Panc1 (cell line): ENCODE measurements around the gene TEX53. TPM values are rescaled to one million over a fixed set of nuclear protein-coding genes. Genes with fewer than 3 reads are reported as not detected.

ENCODE experiments used
- ATAC-seq: fragments of 200-7000 bp; cut with Tn5 transposase; 2 replicates; pipeline ENCODE4 v1.9.1; 2020; ENCODE audit warnings: mild to moderate bottlenecking, moderate library complexity
- BruUV-seq: library from RNA; stranded (reverse); fragments of 400-500 nt; replicated peaks from 2 replicates; lab custom pipeline; 2021; lab: Mats Ljungman, UMichigan
- CTCF ChIA-PET: fragments of 300-600 bp; sonication (Branson Sonifier 250); formaldehyde crosslinking; loops from one replicate; lab custom pipeline; 2022; ENCODE audit warnings: antibody characterized with exemption; lab: Charles Lee
- POLR2A ChIA-PET: fragments of 300-600 bp; sonication (Branson Sonifier 250); formaldehyde crosslinking; loops from one replicate; lab custom pipeline; 2022; ENCODE audit warnings: antibody characterized with exemption; lab: Charles Lee
- DNase-seq: peaks from one replicate; pipeline ENCODE4 v3.0.0-alpha.2; 2010; ENCODE audit warnings: low read depth, low spot score
- H3K27ac ChIP-seq: 2 replicates; pipeline ENCODE4 v1.5.1; 2011; ENCODE audit warnings: mild to moderate bottlenecking, low read length, inconsistent platforms
- H3K27me3 ChIP-seq: fragments of 200-500 bp; sonication (Bioruptor generic); 2 replicates; pipeline ENCODE4 v1.6.0; 2014; ENCODE audit warnings: low read length, inconsistent platforms; ENCODE audit not compliant: control insufficient read depth, insufficient read depth
- H3K36me3 ChIP-seq: fragments of 200-500 bp; sonication (Bioruptor generic); 2 replicates; pipeline ENCODE4 v1.5.1; 2014; ENCODE audit warnings: inconsistent platforms, mild to moderate bottlenecking, low read length, moderate library complexity; ENCODE audit not compliant: control insufficient read depth, insufficient read depth
- H3K4me1 ChIP-seq: 2 replicates; pipeline ENCODE4 v1.5.1; 2011; ENCODE audit warnings: inconsistent platforms, mild to moderate bottlenecking, low read length, moderate library complexity; ENCODE audit not compliant: control insufficient read depth, insufficient read depth
- H3K4me3 ChIP-seq, 2 experiments: 2 replicates each; pipeline ENCODE4 v1.5.1; 2011 to 2012; ENCODE audit warnings: low read depth in 2 of 2, low read length in 2 of 2, mild to moderate bottlenecking in 2 of 2, inconsistent platforms in 1 of 2, moderate library complexity in 1 of 2
- H3K9me3 ChIP-seq: fragments of 200-500 bp; sonication (Bioruptor generic); 2 replicates; pipeline ENCODE4 v1.5.1; 2014; ENCODE audit warnings: low read depth, mild to moderate bottlenecking, inconsistent platforms, low read length, moderate library complexity; ENCODE audit not compliant: control insufficient read depth, insufficient read depth
- CTCF ChIP-seq: fragments of 450-650 bp; IDR thresholded peaks from 2 replicates; pipeline ENCODE4 v1.5.1; 2017; ENCODE audit warnings: mild to moderate bottlenecking
- POLR2AphosphoS5 ChIP-seq: IDR thresholded peaks from 2 replicates; pipeline ENCODE4 v1.6.1; 2012; ENCODE audit warnings: mild to moderate bottlenecking, low read depth, low read length, moderate library complexity
- REST ChIP-seq, 2 experiments: IDR thresholded peaks; 2 replicates each; pipeline ENCODE4 v1.6.1; 2011 to 2012; ENCODE audit warnings: low read depth in 2 of 2, control low read depth in 1 of 2, low read length in 1 of 2, mild to moderate bottlenecking in 1 of 2, moderate library complexity in 1 of 2; ENCODE audit not compliant: insufficient read depth in 1 of 2
- SIN3A ChIP-seq: IDR thresholded peaks from 2 replicates; pipeline ENCODE4 v1.6.1; 2012; ENCODE audit warnings: low read depth, mild to moderate bottlenecking, low read length, moderate library complexity, borderline replicate concordance; ENCODE audit not compliant: insufficient read depth
- TCF7L2 ChIP-seq: IDR thresholded peaks from 2 replicates; pipeline ENCODE4 v1.6.1; 2011; ENCODE audit warnings: mild to moderate bottlenecking, low read depth, low read length, inconsistent platforms
- in situ Hi-C: cut with HindIII; loops from 2 replicates; pipeline ENCODE4 v1.10.0; 2016; ENCODE audit warnings: low sequenced_read_pairs, low pct_unique_long_range_greater_than_20kb
- intact Hi-C: fragments of 100-400 bp; cut with micrococcal nuclease; formaldehyde crosslinking; loops from one replicate; pipeline ENCODE4 v1.10.0; 2022; ENCODE audit not compliant: unreplicated experiment
- total RNA-seq: library from RNA; stranded (reverse); gene quantifications from one replicate; pipeline ENCODE4 v1.2.1, GENCODE V29; 2021; ENCODE audit not compliant: unreplicated experiment

TEX53 gene
- total RNA-seq, 1 experiment from 2014 or later: not detected

- Histone ChIP-seq H3K27me3 (no peaks in the 10 kb centered on the region), H3K27ac (no peak overlapping the region), H3K9me3 (no peaks in the 10 kb centered on the region), H3K4me1 (no peaks in the 10 kb centered on the region), H3K4me3 (no peak overlapping the region), H3K36me3 (no peaks in the 10 kb centered on the region)
- ATAC-seq (no peak), DNase-seq (no peak)
- in situ Hi-C loops: no loop called here
- ChIA-PET POLR2A (interaction anchor here (0.6 kb wide), 1 partner anchor 42 kb away, joined by 3 read pairs; the partner anchor contains the start of gene ATP6V1G1), CTCF (no interaction called here)
- intact Hi-C loops: no loop called here
- no peak for TF ChIP-seq CTCF
- no peak for TF ChIP-seq SIN3A
- TF ChIP-seq POLR2AphosphoS5: no peak
- TF ChIP-seq REST (IDR thresholded peaks at IDR 0.05; ENCODE audit: insufficient read depth in 1 of 2, low read depth in 2 of 2, low read length in 1 of 2): no peak
- BruUV-seq: no TSS peak
Observed at GRCh38 chr9:114629563-114630090, 28.0 kb downstream of the TEX53 start.

- H3K4me3 ChIP-seq: no peak overlapping the region
- H3K9me3 ChIP-seq: no peaks in the 10 kb centered on the region
- DNase-seq (no peak), ATAC-seq (no peak)
- POLR2A ChIA-PET: no interaction called here
- in situ Hi-C loops: no loop called here
- H3K4me1 ChIP-seq: no peaks in the 10 kb centered on the region
- intact Hi-C loops: no loop called here
- no peak overlapping the region for H3K27ac ChIP-seq
- no peaks in the 10 kb centered on the region for H3K36me3 ChIP-seq
- CTCF ChIA-PET: no interaction called here
- BruUV-seq: no TSS peak
- H3K27me3 ChIP-seq: no peaks in the 10 kb centered on the region
- TF ChIP-seq TCF7L2 (no peak), REST (IDR thresholded peaks at IDR 0.05; ENCODE audit: insufficient read depth in 1 of 2, low read depth in 2 of 2, low read length in 1 of 2) (no peak), POLR2AphosphoS5 (no peak), CTCF (no peak), SIN3A (no peak)
Observed at GRCh38 chr9:114627553-114627952, 30.1 kb downstream of the TEX53 start.
